ENCODE measurements around the gene KLHL40.

Gene KLHL40

DNA sequence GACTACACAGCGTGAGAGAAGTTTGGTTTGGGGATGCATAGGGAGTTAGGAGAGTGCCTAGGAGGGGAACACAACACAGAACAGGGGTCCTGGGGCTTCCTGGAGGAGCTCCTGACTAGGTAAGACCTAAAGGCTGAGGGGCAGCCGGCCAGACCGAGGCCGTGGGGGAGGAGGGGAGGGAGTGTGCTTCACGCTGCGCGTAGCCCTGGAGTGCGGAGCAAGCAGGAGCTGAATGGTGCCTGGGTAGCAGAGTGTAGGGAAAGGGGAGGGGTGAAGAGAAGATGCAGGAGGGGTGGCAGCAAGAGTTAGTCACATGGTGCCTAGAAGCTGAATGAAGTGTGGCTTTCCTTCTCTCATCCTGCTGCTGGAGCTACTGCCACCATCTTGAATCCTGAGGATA, 49.7 kb downstream of the KLHL40 start:
- TF ChIP-seq, protein P1, sequence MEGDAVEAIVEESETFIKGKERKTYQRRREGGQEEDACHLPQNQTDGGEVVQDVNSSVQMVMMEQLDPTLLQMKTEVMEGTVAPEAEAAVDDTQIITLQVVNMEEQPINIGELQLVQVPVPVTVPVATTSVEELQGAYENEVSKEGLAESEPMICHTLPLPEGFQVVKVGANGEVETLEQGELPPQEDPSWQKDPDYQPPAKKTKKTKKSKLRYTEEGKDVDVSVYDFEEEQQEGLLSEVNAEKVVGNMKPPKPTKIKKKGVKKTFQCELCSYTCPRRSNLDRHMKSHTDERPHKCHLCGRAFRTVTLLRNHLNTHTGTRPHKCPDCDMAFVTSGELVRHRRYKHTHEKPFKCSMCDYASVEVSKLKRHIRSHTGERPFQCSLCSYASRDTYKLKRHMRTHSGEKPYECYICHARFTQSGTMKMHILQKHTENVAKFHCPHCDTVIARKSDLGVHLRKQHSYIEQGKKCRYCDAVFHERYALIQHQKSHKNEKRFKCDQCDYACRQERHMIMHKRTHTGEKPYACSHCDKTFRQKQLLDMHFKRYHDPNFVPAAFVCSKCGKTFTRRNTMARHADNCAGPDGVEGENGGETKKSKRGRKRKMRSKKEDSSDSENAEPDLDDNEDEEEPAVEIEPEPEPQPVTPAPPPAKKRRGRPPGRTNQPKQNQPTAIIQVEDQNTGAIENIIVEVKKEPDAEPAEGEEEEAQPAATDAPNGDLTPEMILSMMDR (IDR thresholded peaks at IDR 0.05; ENCODE audit: low read depth, low read length) = no peak
- no peak overlapping the region for H3K4me3 ChIP-seq (replicated peaks in 1 of 2; ENCODE audit: low read depth in 2 of 2, low read length in 2 of 2)
- no peak for DNase-seq (ENCODE audit: low read depth in 2 of 2)

DNA sequence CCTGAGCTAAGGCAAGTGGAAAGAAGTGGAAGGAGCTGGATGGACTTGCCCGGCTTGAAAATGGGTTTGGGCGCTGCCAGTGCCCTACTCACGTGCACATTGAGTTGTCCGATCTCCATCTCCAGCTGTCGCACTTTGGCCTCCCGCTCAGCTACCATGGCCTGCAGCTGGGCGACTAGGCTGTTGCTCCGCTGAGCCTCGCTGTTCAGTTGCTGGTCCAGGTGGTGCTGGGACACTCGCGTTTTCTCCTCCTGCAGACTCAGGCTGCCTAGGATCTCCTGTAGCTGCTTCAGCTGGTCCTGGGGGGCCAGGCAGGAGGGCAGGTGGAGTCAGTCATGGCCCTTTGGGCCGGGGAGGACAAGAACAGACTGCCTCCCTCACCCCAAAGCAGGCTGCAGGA, 50.3 kb downstream of the KLHL40 start:
- TF ChIP-seq, protein P1 (IDR thresholded peaks at IDR 0.05; ENCODE audit: low read depth, low read length) = no peak
- H3K4me3 ChIP-seq (replicated peaks in 1 of 2; ENCODE audit: low read depth in 2 of 2, low read length in 2 of 2) = no peak overlapping the region
- DNase-seq (ENCODE audit: low read depth in 2 of 2) = no peak

DNA sequence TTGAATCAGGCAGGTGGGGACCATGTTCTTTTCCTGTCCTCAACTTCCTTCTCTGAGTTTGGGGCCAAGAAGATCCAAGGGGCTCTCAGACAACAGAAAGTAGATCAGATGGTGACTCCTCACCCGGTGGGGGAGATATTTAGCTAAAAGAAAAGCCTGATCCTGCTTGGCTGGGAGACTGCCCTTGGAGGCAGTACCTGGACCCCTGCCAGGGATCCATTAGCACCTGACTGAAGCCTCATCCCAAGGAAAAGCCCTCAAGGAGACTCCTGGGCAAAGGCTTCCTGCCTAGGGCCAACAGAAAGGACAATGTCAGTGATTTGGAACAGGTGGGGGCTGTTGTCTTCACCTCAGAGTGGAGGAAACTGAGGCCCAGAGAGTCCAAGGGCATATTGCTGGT, 50.7 kb downstream of the KLHL40 start:
- H3K4me3 ChIP-seq (replicated peaks in 1 of 2; ENCODE audit: low read depth in 2 of 2, low read length in 2 of 2) = no peak overlapping the region
- DNase-seq (ENCODE audit: low read depth in 2 of 2) = no peak
- TF ChIP-seq, protein P1 (IDR thresholded peaks at IDR 0.05; ENCODE audit: low read depth, low read length) = no peak

DNA sequence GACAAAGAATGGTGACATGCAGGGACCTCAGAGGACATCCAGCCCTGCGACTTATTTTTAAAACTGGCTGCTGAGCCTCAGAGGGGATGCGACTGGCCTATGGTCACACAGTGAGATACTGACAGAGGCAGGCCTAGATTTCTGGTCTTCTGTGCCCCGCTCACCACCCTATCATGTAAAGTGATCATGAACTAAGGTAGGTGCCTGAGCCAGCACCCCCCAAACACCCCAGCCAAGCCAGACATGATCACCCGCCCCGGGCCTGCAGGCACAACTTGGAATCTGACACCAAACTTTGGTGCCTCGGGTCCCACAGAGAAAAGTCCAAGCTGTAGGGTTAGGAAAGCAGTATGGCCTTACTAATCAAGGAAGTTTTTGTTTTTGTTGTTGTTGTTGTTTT, 51.2 kb downstream of the KLHL40 start:
- no peak overlapping the region for H3K4me3 ChIP-seq (replicated peaks in 1 of 2; ENCODE audit: low read depth in 2 of 2, low read length in 2 of 2)
- no peak for DNase-seq (ENCODE audit: low read depth in 2 of 2)
- TF ChIP-seq, protein P1 (IDR thresholded peaks at IDR 0.05; ENCODE audit: low read depth, low read length) = no peak

DNA sequence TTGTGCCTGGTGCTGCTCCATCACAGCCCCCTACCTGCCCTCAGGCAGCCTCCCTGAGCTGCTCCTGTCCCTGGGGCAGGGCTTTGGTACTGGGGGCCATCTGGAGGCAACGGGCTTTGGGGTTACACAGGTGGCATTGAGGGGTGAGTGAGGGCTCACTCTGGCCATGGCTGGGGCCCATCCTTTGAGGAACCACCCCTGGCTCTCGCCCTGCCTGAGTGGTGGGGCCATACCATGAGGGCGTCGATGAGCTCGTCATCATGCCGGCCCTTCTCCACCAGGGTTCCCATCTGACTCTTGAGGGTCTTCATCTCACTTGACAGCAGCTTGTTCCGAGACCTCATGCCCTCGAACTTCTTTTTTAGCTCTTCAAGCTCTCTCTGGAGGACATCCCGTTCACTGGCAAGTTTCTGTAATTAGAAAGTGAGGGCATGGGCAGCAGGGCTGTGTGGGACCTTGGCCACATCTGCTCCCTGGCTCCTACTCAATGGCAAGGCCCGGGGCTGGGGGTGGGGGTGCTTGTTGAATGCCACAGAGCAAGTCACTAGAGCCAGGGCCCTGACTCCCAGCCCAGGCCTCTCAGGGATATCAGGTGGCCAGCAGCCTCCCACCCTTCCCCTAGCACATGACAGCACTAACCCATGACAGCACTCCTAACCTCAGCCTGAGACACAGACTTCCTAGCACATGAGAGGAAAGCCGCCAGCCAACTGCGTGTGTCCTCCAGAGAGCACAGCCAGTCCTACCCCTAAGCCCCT, 54.2 kb downstream of the KLHL40 start:
- TF ChIP-seq, protein P1 (IDR thresholded peaks at IDR 0.05; ENCODE audit: low read depth, low read length) = no peak
- DNase-seq (ENCODE audit: low read depth in 2 of 2) = no peak

DNA sequence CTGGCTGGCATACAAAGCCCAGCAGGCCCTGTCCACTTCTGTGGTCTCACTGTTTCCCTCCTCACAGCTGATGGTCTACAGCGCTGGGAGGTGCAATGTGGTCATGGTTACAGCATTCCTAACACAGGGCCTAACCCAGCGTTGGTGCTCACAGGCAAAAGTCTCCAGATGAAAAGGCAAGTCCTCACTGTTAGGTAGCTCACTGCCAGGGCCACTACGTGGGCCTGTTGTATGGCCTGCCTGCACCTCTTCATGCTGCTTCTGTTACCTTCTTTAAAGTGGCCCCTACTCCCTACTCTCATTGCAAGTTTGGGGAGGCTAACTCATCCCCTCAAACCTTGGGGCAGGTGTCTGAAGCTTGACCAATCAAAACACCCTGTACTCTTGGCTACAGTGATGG, 56.5 kb downstream of the KLHL40 start:
- no peak for DNase-seq (ENCODE audit: low read depth in 2 of 2)
- TF ChIP-seq, protein P1 (IDR thresholded peaks at IDR 0.05; ENCODE audit: low read depth, low read length) = no peak
- H3K4me3 ChIP-seq (replicated peaks in 1 of 2; ENCODE audit: low read depth in 2 of 2, low read length in 2 of 2) = no peak overlapping the region

More for the DNA sequence above, 54.2 kb downstream of the KLHL40 start:
- no peak overlapping the region for H3K4me3 ChIP-seq (replicated peaks in 1 of 2; ENCODE audit: low read depth in 2 of 2, low read length in 2 of 2)

All from cardiac fibroblast (primary cell).